Mesenchymal stem cell (in vitro differentiated cells and primary cell): ENCODE data around the gene GALNT13.

Experiments used
- DNase-seq: peaks from one replicate; pipeline ENCODE4 v3.0.0-alpha.2; 2013
- H2AFZ ChIP-seq: one replicate; pipeline ENCODE4 v1.6.1; 2013; ENCODE audit warnings: low read depth, mild to moderate bottlenecking, control low read depth, inconsistent platforms, low read length, moderate library complexity
- H2AK5ac ChIP-seq: 2 replicates; pipeline ENCODE4 v1.6.1; 2013; ENCODE audit warnings: low read length, moderate library complexity, mild to moderate bottlenecking, inconsistent platforms; ENCODE audit not compliant: severe bottlenecking
- H2BK120ac ChIP-seq: one replicate; pipeline ENCODE4 v1.6.1; 2013; ENCODE audit warnings: low read depth, mild to moderate bottlenecking, inconsistent platforms, low read length, moderate library complexity
- H2BK12ac ChIP-seq, 2 experiments: one replicate each; pipeline ENCODE4 v1.6.1; 2013; ENCODE audit warnings: inconsistent platforms in 2 of 2, low read length in 2 of 2, mild to moderate bottlenecking in 2 of 2, moderate library complexity in 2 of 2, control low read depth in 1 of 2
- H2BK15ac ChIP-seq: one replicate; pipeline ENCODE4 v1.6.1; 2013; ENCODE audit warnings: mild to moderate bottlenecking, low read depth, inconsistent platforms; ENCODE audit not compliant: poor library complexity, severe bottlenecking
- H2BK5ac ChIP-seq: 2 replicates; pipeline ENCODE4 v1.6.1; 2013; ENCODE audit warnings: low read depth, mild to moderate bottlenecking, low read length, control low read depth, inconsistent platforms; ENCODE audit not compliant: poor library complexity, severe bottlenecking
- H3K14ac ChIP-seq, 2 experiments: one replicate each; pipeline ENCODE4 v1.6.1; 2013; ENCODE audit warnings: inconsistent platforms in 2 of 2, low read length in 2 of 2, control low read depth in 1 of 2, mild to moderate bottlenecking in 1 of 2, moderate library complexity in 1 of 2
- H3K18ac ChIP-seq, 2 experiments: one replicate each; pipeline ENCODE4 v1.6.1; 2013; ENCODE audit warnings: inconsistent platforms in 2 of 2, low read length in 2 of 2, control low read depth in 1 of 2, low read depth in 1 of 2, mild to moderate bottlenecking in 1 of 2
- H3K23ac ChIP-seq, 2 experiments: one replicate each; pipeline ENCODE4 v1.6.1; 2013; ENCODE audit warnings: inconsistent platforms in 2 of 2, low read length in 2 of 2, mild to moderate bottlenecking in 2 of 2, moderate library complexity in 2 of 2, control low read depth in 1 of 2
- H3K27ac ChIP-seq: 2 replicates; pipeline ENCODE4 v1.5.1; 2013; ENCODE audit warnings: mild to moderate bottlenecking, moderate library complexity, low read length, control low read depth, inconsistent platforms; ENCODE audit not compliant: poor library complexity, severe bottlenecking
- H3K27me3 ChIP-seq, 2 experiments: 2 replicates each; pipeline versions ENCODE4 v1.6.1 to v1.7.0; 2013; ENCODE audit warnings: low read length in 2 of 2, mild to moderate bottlenecking in 2 of 2, moderate library complexity in 2 of 2, control low read depth in 1 of 2, inconsistent platforms in 1 of 2; ENCODE audit not compliant: control insufficient read depth in 1 of 2, insufficient read depth in 1 of 2
- H3K36me3 ChIP-seq, 2 experiments: 2 replicates each; pipeline versions ENCODE4 v1.6.1 to v1.7.0; 2013; ENCODE audit warnings: low read length in 2 of 2, control low read depth in 1 of 2, inconsistent platforms in 1 of 2, low read depth in 1 of 2, mild to moderate bottlenecking in 1 of 2; ENCODE audit not compliant: insufficient read depth in 2 of 2, control insufficient read depth in 1 of 2
- H3K4ac ChIP-seq, 2 experiments: one replicate each; pipeline ENCODE4 v1.6.1; 2013; ENCODE audit warnings: inconsistent platforms in 2 of 2, low read length in 2 of 2, mild to moderate bottlenecking in 2 of 2, moderate library complexity in 2 of 2, control low read depth in 1 of 2, low read depth in 1 of 2
- H3K4me1 ChIP-seq: 2 replicates; pipeline ENCODE4 v1.6.1; 2013; ENCODE audit warnings: low read depth, low read length, control low read depth; ENCODE audit not compliant: control insufficient read depth, insufficient read depth
- H3K4me2 ChIP-seq: 2 replicates; pipeline ENCODE4 v1.6.1; 2013; ENCODE audit warnings: low read length, mild to moderate bottlenecking, inconsistent platforms; ENCODE audit not compliant: poor library complexity, severe bottlenecking
- H3K4me3 ChIP-seq, 2 experiments: 2 replicates each; pipeline versions ENCODE4 v1.5.1 to v1.7.0; 2013; ENCODE audit warnings: low read length in 2 of 2, mild to moderate bottlenecking in 2 of 2, control low read depth in 1 of 2, low read depth in 1 of 2; ENCODE audit not compliant: insufficient read depth in 1 of 2
- H3K79me1 ChIP-seq: replicated peaks from 2 replicates; pipeline ENCODE4 v1.6.1; 2013; ENCODE audit warnings: mild to moderate bottlenecking, control low read depth, low read length, inconsistent platforms; ENCODE audit not compliant: poor library complexity, severe bottlenecking
- H3K9ac ChIP-seq: 2 replicates; pipeline ENCODE4 v1.7.0; 2013; ENCODE audit warnings: mild to moderate bottlenecking, low read length, moderate library complexity
- H3K9me3 ChIP-seq: 2 replicates; pipeline ENCODE4 v1.7.0; 2013; ENCODE audit warnings: mild to moderate bottlenecking, low read length; ENCODE audit not compliant: control insufficient read depth
- H4K8ac ChIP-seq: one replicate; pipeline ENCODE4 v1.6.1; 2013; ENCODE audit warnings: inconsistent platforms, mild to moderate bottlenecking, low read length, moderate library complexity
- H4K91ac ChIP-seq: one replicate; pipeline ENCODE4 v1.6.1; 2013; ENCODE audit warnings: mild to moderate bottlenecking, low read length, inconsistent platforms
- WGBS: methylation state at CpG from one replicate; pipeline ENCODE4 v1.1.7; 2013; ENCODE audit warnings: mixed read lengths; 5-methylcytosine and 5-hydroxymethylcytosine counted together

Gene GALNT13

DNA sequence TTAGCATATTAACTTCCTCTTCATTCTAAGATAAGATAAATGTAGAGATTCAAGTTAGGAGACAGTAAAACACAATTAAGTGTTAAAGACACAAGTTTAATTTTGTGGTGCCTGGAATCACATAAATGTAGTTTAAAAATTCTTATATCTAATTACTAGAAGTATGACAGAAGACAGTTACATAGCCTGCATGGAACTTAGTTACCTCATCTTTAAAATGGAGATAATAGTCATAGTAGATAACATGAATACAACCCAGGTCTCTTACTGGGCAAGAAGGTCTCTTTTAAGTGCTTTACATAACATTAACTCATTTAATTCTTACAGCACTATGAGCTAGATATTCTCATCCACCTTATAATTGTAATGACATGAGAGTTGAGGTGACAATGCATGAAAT, 15.1 kb downstream of the GALNT13 start:
- no peak overlapping the region for H4K8ac ChIP-seq
- no peak overlapping the region for H2BK15ac ChIP-seq
- H3K4me3 ChIP-seq, result no peak overlapping the region
- no peaks in the 10 kb centered on the region for H3K79me1 ChIP-seq
- H2AFZ ChIP-seq, result no peak overlapping the region
- no peak overlapping the region for H3K4me2 ChIP-seq
- no peak overlapping the region for H3K9ac ChIP-seq
- no peak overlapping the region for H2BK12ac ChIP-seq
- H3K27me3 ChIP-seq, result no peaks in the 10 kb centered on the region
- no peak overlapping the region for H3K14ac ChIP-seq
- H3K23ac ChIP-seq, result no peak overlapping the region
- no peak for DNase-seq
- H3K4me1 ChIP-seq, result no peaks in the 10 kb centered on the region
- H2BK120ac ChIP-seq, result no peak overlapping the region
- no peaks in the 10 kb centered on the region for H3K36me3 ChIP-seq
- no peaks in the 10 kb centered on the region for H3K9me3 ChIP-seq
- no peak overlapping the region for H4K91ac ChIP-seq
- H2BK5ac ChIP-seq, result no peak overlapping the region
- no peak overlapping the region for H3K18ac ChIP-seq
- no peak overlapping the region for H2AK5ac ChIP-seq
- H3K4ac ChIP-seq, result no peak overlapping the region
- no peak overlapping the region for H3K27ac ChIP-seq

DNA sequence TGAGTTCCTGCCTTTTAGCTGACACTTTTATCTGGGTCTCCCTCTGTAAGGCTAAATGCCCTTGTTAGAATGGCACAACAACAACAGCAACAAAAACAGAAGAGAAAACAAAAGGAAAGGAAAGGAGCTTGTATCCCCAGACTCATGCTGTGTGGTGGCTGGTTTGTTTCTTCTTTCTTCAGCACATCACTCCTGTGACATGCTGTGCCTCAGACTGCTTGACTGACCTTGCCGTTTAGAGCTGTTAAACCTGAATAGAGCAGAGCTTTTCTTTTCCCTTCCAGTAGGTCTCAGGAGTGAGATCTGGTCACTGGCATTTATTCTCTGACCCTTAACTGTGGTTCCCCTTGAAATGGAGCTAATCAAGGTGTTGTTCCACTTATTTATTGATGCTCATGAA, 18.9 kb downstream of the GALNT13 start:
- Histone ChIP-seq H2BK120ac (no peak overlapping the region), H3K4me3 (no peak overlapping the region), H2BK5ac (no peak overlapping the region), H3K36me3 (no peaks in the 10 kb centered on the region), H3K9me3 (no peaks in the 10 kb centered on the region), H3K4me2 (no peak overlapping the region), H2AFZ (no peak overlapping the region), H3K18ac (no peak overlapping the region), H4K8ac (no peak overlapping the region), H3K79me1 (no peaks in the 10 kb centered on the region), H3K4ac (no peak overlapping the region), H3K27me3 (no peaks in the 10 kb centered on the region), H3K9ac (no peak overlapping the region), H2BK12ac (no peak overlapping the region), H4K91ac (no peak overlapping the region), H2BK15ac (no peak overlapping the region), H3K23ac (no peak overlapping the region), H3K27ac (no peak overlapping the region), H2AK5ac (no peak overlapping the region), H3K4me1 (no peaks in the 10 kb centered on the region), H3K14ac (no peak overlapping the region)
- 5% methylated on average over 1 of the region's 1 CpG for WGBS
- no peak for DNase-seq

DNA sequence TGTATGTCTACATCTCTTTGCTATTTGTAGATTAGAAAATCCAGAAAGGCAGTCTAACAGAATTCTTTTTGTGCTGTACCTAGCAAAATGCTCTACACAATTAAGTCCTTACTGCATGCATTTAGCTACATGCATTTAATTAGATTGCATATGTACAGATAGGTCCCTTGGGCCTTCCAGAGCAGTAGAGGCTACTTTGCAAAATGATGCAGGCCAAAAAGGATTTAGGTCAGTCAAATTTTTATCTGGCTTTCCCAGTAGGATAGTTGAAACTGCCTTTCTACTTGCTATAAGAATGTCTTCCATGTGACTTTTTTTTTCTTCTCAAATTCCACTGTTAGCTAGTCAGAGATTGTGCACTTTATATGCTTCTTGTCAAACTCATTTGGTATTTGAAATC, 19.3 kb downstream of the GALNT13 start:
- no peak overlapping the region for H3K9ac ChIP-seq
- H3K36me3 ChIP-seq, result no peaks in the 10 kb centered on the region
- no peak overlapping the region for H3K14ac ChIP-seq
- H3K4me1 ChIP-seq, result no peaks in the 10 kb centered on the region
- no peak for DNase-seq
- H3K27ac ChIP-seq, result no peak overlapping the region
- H3K23ac ChIP-seq, result no peak overlapping the region
- no peak overlapping the region for H4K91ac ChIP-seq
- no peak overlapping the region for H2AK5ac ChIP-seq
- no peak overlapping the region for H2BK120ac ChIP-seq
- no peak overlapping the region for H3K4ac ChIP-seq
- H3K27me3 ChIP-seq, result no peaks in the 10 kb centered on the region
- H3K4me3 ChIP-seq, result no peak overlapping the region
- no peak overlapping the region for H2AFZ ChIP-seq
- H2BK15ac ChIP-seq, result no peak overlapping the region
- no peak overlapping the region for H3K4me2 ChIP-seq
- no peak overlapping the region for H3K18ac ChIP-seq
- H3K79me1 ChIP-seq, result no peaks in the 10 kb centered on the region
- no peak overlapping the region for H4K8ac ChIP-seq
- no peaks in the 10 kb centered on the region for H3K9me3 ChIP-seq
- H2BK5ac ChIP-seq, result no peak overlapping the region
- H2BK12ac ChIP-seq, result no peak overlapping the region

DNA sequence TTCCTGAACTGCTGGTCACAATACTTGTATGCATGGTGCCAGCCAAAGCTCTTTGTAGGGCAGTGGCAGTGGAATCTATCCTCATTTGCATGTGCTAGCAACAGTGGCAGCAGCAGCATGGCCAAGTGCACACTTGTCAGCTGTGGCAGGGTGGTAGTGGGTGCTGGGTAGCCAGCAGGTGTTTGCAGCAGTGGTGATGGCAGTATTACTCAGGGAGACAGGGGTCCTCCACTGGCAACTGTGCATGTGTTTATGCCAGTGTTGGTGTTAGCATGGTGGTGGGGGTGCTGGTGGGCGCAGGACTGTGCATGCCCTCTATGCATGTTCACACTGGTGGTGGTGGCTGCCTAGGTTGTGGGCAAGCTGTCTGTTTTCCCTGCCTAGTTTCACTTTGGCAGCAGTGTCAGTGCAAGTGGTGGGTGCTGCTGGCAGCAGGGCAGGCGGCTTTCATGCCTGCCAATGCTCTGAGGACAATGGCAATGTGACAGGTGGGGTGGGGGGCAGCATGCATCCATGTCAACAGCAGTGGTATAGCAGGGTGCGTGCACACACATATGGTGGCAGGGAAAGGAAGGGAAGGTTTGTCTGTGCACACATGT, 41.2 kb downstream of the GALNT13 start:
- Histone ChIP-seq H3K9ac (no peak overlapping the region), H3K23ac (no peak overlapping the region), H3K18ac (no peak overlapping the region), H3K4me3 (no peak overlapping the region), H2BK120ac (no peak overlapping the region), H2BK12ac (no peak overlapping the region), H3K4me1 (no peaks in the 10 kb centered on the region), H2BK5ac (no peak overlapping the region), H3K14ac (no peak overlapping the region), H3K4ac (no peak overlapping the region), H2AK5ac (no peak overlapping the region), H3K27ac (no peak overlapping the region), H2BK15ac (no peak overlapping the region), H4K8ac (no peak overlapping the region), H2AFZ (no peak overlapping the region), H3K9me3 (peaks cover 12% of the 10 kb centered on the region), H3K4me2 (no peak overlapping the region), H4K91ac (no peak overlapping the region), H3K36me3 (no peaks in the 10 kb centered on the region), H3K27me3 (no peaks in the 10 kb centered on the region), H3K79me1 (no peaks in the 10 kb centered on the region)
- WGBS, result 78% methylated on average over 3 of the region's 3 CpGs
- DNase-seq, result no peak
